CD4-positive, alpha-beta T cell (primary cell): ENCODE results near the gene COL18A1. TPM values are rescaled to one million over a fixed set of nuclear protein-coding genes. Genes with fewer than 3 reads are reported as not detected.

ENCODE experiments used
- ATAC-seq: fragments of 200-7000 bp; cut with Tn5 transposase; one replicate; pipeline ENCODE4 v1.10.0; 2022; ENCODE audit warnings: mild to moderate bottlenecking; ENCODE audit not compliant: poor library complexity
- CTCF ChIA-PET: fragments of 350-600 bp; sonication (Branson Sonifier 250); formaldehyde crosslinking; loops from one replicate; lab custom pipeline; 2021; ENCODE audit warnings: antibody characterized with exemption, inconsistent platforms; lab: Charles Lee
- POLR2A ChIA-PET: fragments of 350-600 bp; sonication (Branson Sonifier 250); formaldehyde crosslinking; loops from one replicate; lab custom pipeline; 2021; ENCODE audit warnings: antibody characterized with exemption, inconsistent platforms; lab: Charles Lee
- DNase-seq, 14 experiments: peaks; one replicate each; pipeline ENCODE4 v3.0.0-alpha.2; 2013 to 2020; ENCODE audit warnings: mixed read lengths in 2 of 14
- H3K27ac ChIP-seq, 2 donors: one replicate each; pipeline versions ENCODE4 v1.5.1 to v1.7.0; 2013; ENCODE audit warnings: low read length in 2 of 2, low read depth in 1 of 2, mild to moderate bottlenecking in 1 of 2
- H3K27me3 ChIP-seq, 2 experiments: 1 replicate in 1 of 2; 2 replicates in 1 of 2; pipeline versions ENCODE4 v1.6.1 to v1.7.0; 2013; ENCODE audit warnings: low read length in 2 of 2, control low read depth in 1 of 2, mild to moderate bottlenecking in 1 of 2, moderate library complexity in 1 of 2; ENCODE audit not compliant: insufficient read depth in 2 of 2, control insufficient read depth in 1 of 2
- H3K36me3 ChIP-seq: one replicate; pipeline ENCODE4 v1.6.1; 2013; ENCODE audit warnings: low read length, control low read depth; ENCODE audit not compliant: insufficient read depth
- H3K4me1 ChIP-seq: one replicate; pipeline ENCODE4 v1.6.1; 2013; ENCODE audit warnings: low read length, control low read depth; ENCODE audit not compliant: insufficient read depth
- H3K4me3 ChIP-seq: one replicate; pipeline ENCODE4 v1.5.1; 2013; ENCODE audit warnings: mild to moderate bottlenecking, low read length, moderate library complexity
- H3K9me3 ChIP-seq, 2 experiments: 1 replicate in 1 of 2; 2 replicates in 1 of 2; pipeline versions ENCODE4 v1.6.1 to v1.7.0; 2013; ENCODE audit warnings: low read length in 2 of 2, mild to moderate bottlenecking in 2 of 2, control low read depth in 1 of 2, moderate library complexity in 1 of 2; ENCODE audit not compliant: control insufficient read depth in 1 of 2, insufficient read depth in 1 of 2
- H3K27ac Mint-ChIP-seq: one replicate; pipeline ENCODE4 v1.8.0; 2020; ENCODE audit warnings: mixed read lengths
- H3K27me3 Mint-ChIP-seq: one replicate; pipeline ENCODE4 v1.8.0; 2021; ENCODE audit warnings: mixed read lengths
- H3K36me3 Mint-ChIP-seq: one replicate; pipeline ENCODE4 v1.8.0; 2021; ENCODE audit warnings: low read depth, mixed read lengths
- H3K4me1 Mint-ChIP-seq: one replicate; pipeline ENCODE4 v1.8.0; 2021; ENCODE audit warnings: low read depth, mixed read lengths
- H3K4me3 Mint-ChIP-seq: one replicate; pipeline ENCODE4 v1.8.0; 2020; ENCODE audit warnings: mild to moderate bottlenecking, mixed read lengths
- H3K9me3 Mint-ChIP-seq: one replicate; pipeline ENCODE4 v1.8.0; 2020; ENCODE audit warnings: mixed read lengths
- CTCF ChIP-seq: fragments of 200-600 bp; IDR thresholded peaks from one replicate; pipeline ENCODE4 v1.8.0; 2022; ENCODE audit warnings: antibody characterized with exemption, mild to moderate bottlenecking
- intact Hi-C, 2 experiments: fragments of 100-400 bp; cut with DNase I in 1 of 2; cut with micrococcal nuclease in 1 of 2; formaldehyde crosslinking; loops; one replicate each; pipeline versions ENCODE4 v1.15.1 to v1.9.0; 2023 to 2025; cut with DNase I, micrococcal nuclease
- total RNA-seq, 174 experiments: library from RNA in 2 of 174; stranded (reverse) in 2 of 174; gene quantifications; one replicate each; pipeline ENCODE4 v1.2.3 and lab custom pipeline; 2021 to 2026

COL18A1 gene
- total RNA-seq, 2 experiments from 2014 or later = 15.2 to 16.0 TPM

GRCh38 chr21:45373991-45374816 lies 30.8 kb upstream of the COL18A1 start:
- Histone ChIP-seq H3K9me3 (no peaks in the 10 kb centered on the region), H3K27ac (no peak overlapping the region), H3K36me3 (no peaks in the 10 kb centered on the region), H3K4me1 (peaks cover 3% of the 10 kb centered on the region), H3K4me3 (no peak overlapping the region), H3K27me3 (peaks cover 0 to 4% of the 10 kb centered on the region in 2 experiments)
- peaks cover 10% of the 10 kb centered on the region for H3K4me1 Mint-ChIP-seq
- H3K27me3 Mint-ChIP-seq = peaks cover 11% of the 10 kb centered on the region
- H3K4me3 Mint-ChIP-seq = no peak overlapping the region
- no peak overlapping the region for H3K27ac Mint-ChIP-seq
- no peaks in the 10 kb centered on the region for H3K36me3 Mint-ChIP-seq
- ChIA-PET POLR2A (no interaction called here), CTCF (no interaction called here)
- intact Hi-C loops = no loop called here
- no peak for DNase-seq
- TF ChIP-seq CTCF = no peak
- no peaks in the 10 kb centered on the region for H3K9me3 Mint-ChIP-seq
- no peak for ATAC-seq

GRCh38 chr21:45374826-45375455 lies 30.0 kb upstream of the COL18A1 start:
- Histone ChIP-seq H3K36me3 (no peaks in the 10 kb centered on the region), H3K27ac (no peak overlapping the region), H3K4me1 (peaks cover 3% of the 10 kb centered on the region), H3K9me3 (no peaks in the 10 kb centered on the region), H3K4me3 (no peak overlapping the region), H3K27me3 (peaks cover 0 to 4% of the 10 kb centered on the region in 2 experiments)
- peaks cover 11% of the 10 kb centered on the region for H3K27me3 Mint-ChIP-seq
- H3K36me3 Mint-ChIP-seq = no peaks in the 10 kb centered on the region
- ATAC-seq (no peak), DNase-seq (no peak)
- no peak overlapping the region for H3K27ac Mint-ChIP-seq
- H3K4me3 Mint-ChIP-seq = no peak overlapping the region
- CTCF ChIA-PET = no interaction called here
- H3K9me3 Mint-ChIP-seq = no peaks in the 10 kb centered on the region
- POLR2A ChIA-PET = no interaction called here
- intact Hi-C loops = no loop called here
- no peak for TF ChIP-seq CTCF
- peaks cover 8% of the 10 kb centered on the region for H3K4me1 Mint-ChIP-seq

GRCh38 chr21:45376459-45377324 lies 28.3 kb upstream of the COL18A1 start:
- CTCF ChIA-PET = no interaction called here
- TF ChIP-seq CTCF = no peak
- DNase-seq (no peak), ATAC-seq (no peak)
- Mint-ChIP-seq H3K9me3 (no peaks in the 10 kb centered on the region), H3K36me3 (no peaks in the 10 kb centered on the region), H3K4me3 (no peak overlapping the region), H3K4me1 (no peaks in the 10 kb centered on the region), H3K27ac (no peak overlapping the region), H3K27me3 (peaks cover 17% of the 10 kb centered on the region)
- H3K36me3 ChIP-seq = no peaks in the 10 kb centered on the region
- POLR2A ChIA-PET = no interaction called here
- intact Hi-C loops = no loop called here
- peaks cover 0 to under 1% of the 10 kb centered on the region in 2 experiments for H3K9me3 ChIP-seq
- H3K27ac ChIP-seq = no peak overlapping the region
- H3K4me1 ChIP-seq = no peaks in the 10 kb centered on the region
- H3K27me3 ChIP-seq = peaks cover 0 to 4% of the 10 kb centered on the region in 2 experiments
- H3K4me3 ChIP-seq = no peak overlapping the region
